ENCODE data around the gene PRDX5.

The PRDX5 gene

GRCh38 chr11:64291752-64292459 is 26.0 kb upstream of the PRDX5 start:
- Histone ChIP-seq H3K36me3 (ENCODE audit: control insufficient read depth in 2 of 2, insufficient read depth in 1 of 2, low read length in 2 of 2) (peaks cover 0 to 23% of the 10 kb centered on the region in 2 experiments; a peak in 1 of 3 replicates), H3K9me3 (ENCODE audit: control insufficient read depth, insufficient read depth, low read depth, low read length) (no peaks in the 10 kb centered on the region), H3K4me3 (ENCODE audit: low read depth, low read length) (peak overlapping the region; percentile 25), H3K4me1 (ENCODE audit: control insufficient read depth, insufficient read depth, low read length) (no peaks in the 10 kb centered on the region), H3K27ac (ENCODE audit: extremely low read depth, low read depth, low read length) (no peak overlapping the region; the same call in 1 of the 2 replicates)
- ChIA-PET CTCF (interaction anchor here (1.0 to 1.4 kb wide), 2 partner anchors 9 to 63 kb away, joined by 3 to 6 read pairs; no protein-coding TSS in a partner anchor), POLR2A (no interaction called here)
- no peak for TF ChIP-seq ZNF266 (tag by site-specific recombination; IDR thresholded peaks at IDR 0.05; ENCODE audit: low read depth)
- TF ChIP-seq ZNF610 (tag by site-specific recombination; IDR thresholded peaks at IDR 0.05; ENCODE audit: borderline replicate concordance), result no peak
- TF ChIP-seq ZNF280C (tag by site-specific recombination; IDR thresholded peaks at IDR 0.05), result no peak
- no peak for TF ChIP-seq ZNF10 (tag by site-specific recombination; IDR thresholded peaks at IDR 0.05)
- no peak for TF ChIP-seq ZNF449 (tag by site-specific recombination; IDR thresholded peaks at IDR 0.05)
- TF ChIP-seq ZNF654 (tag by site-specific recombination; IDR thresholded peaks at IDR 0.05; ENCODE audit: low read depth), result no peak
- TF ChIP-seq PRDM2 (tag by site-specific recombination; IDR thresholded peaks at IDR 0.05; ENCODE audit: borderline replicate concordance), result no peak
- no peak for TF ChIP-seq ZNF311 (tag by site-specific recombination; IDR thresholded peaks at IDR 0.05; ENCODE audit: borderline replicate concordance)
- no peak for TF ChIP-seq ZNF26 (tag by site-specific recombination; IDR thresholded peaks at IDR 0.05)
- TF ChIP-seq ZNF548 (tag by site-specific recombination; IDR thresholded peaks at IDR 0.05), result no peak
- TF ChIP-seq BCL11A (tag by site-specific recombination; IDR thresholded peaks at IDR 0.05; ENCODE audit: low read depth), result no peak
- TF ChIP-seq ZNF792 (tag by site-specific recombination; IDR thresholded peaks at IDR 0.05), result no peak
- peak; percentile 26; the same call in 1 of the 2 replicates for TF ChIP-seq EGR2 (tag by site-specific recombination; IDR thresholded peaks at IDR 0.05; ENCODE audit: low read depth)
- peak; percentile 44 for TF ChIP-seq ZBTB26 (tag by site-specific recombination; optimal IDR thresholded peaks at IDR 0.05)
- TF ChIP-seq KLF1 (tag by site-specific recombination; IDR thresholded peaks at IDR 0.05), result 0 out of 2 replicates have a peak, but pooled peaks have one; percentile 14
- peak; percentile 97 for TF ChIP-seq ZFHX2 (tag by site-specific recombination; conservative IDR thresholded peaks at IDR 0.05)
- TF ChIP-seq ZNF350 (tag by site-specific recombination; IDR thresholded peaks at IDR 0.05), result no peak
- no peak for TF ChIP-seq ZNF658 (tag by site-specific recombination; IDR thresholded peaks at IDR 0.05)
- no peak for TF ChIP-seq ZNF362 (tag by site-specific recombination; IDR thresholded peaks at IDR 0.05)
- TF ChIP-seq ZNF549 (tag by site-specific recombination; IDR thresholded peaks at IDR 0.05), result no peak
- no peak for TF ChIP-seq ZNF514 (tag by site-specific recombination; IDR thresholded peaks at IDR 0.05)
- no peak for TF ChIP-seq ZBTB20 (tag by site-specific recombination; IDR thresholded peaks at IDR 0.05)
- no peak for TF ChIP-seq OVOL3 (tag by site-specific recombination; IDR thresholded peaks at IDR 0.05)

Measured in HEK293 (cell line).